Neuronal stem cell (in vitro differentiated cells): Measurements from ENCODE around the gene SEMA6B.

Source experiments
- DNase-seq: peaks from one replicate; pipeline ENCODE4 v3.0.0-alpha.2; 2013; ENCODE audit warnings: low spot score
- H2AFZ ChIP-seq: one replicate; pipeline ENCODE4 v1.6.1; 2013; ENCODE audit warnings: mild to moderate bottlenecking, low read length, inconsistent platforms
- H2AK5ac ChIP-seq: 2 replicates; pipeline ENCODE4 v1.6.1; 2013; ENCODE audit warnings: low read depth, mild to moderate bottlenecking, inconsistent platforms, low read length, moderate library complexity, mixed read lengths
- H2BK120ac ChIP-seq: 2 replicates; pipeline ENCODE4 v1.6.1; 2013; ENCODE audit warnings: low read depth, mild to moderate bottlenecking, inconsistent platforms, low read length, moderate library complexity, mixed read lengths
- H2BK12ac ChIP-seq: one replicate; pipeline ENCODE4 v1.6.1; 2013; ENCODE audit warnings: low read length, inconsistent platforms
- H2BK15ac ChIP-seq: 2 replicates; pipeline ENCODE4 v1.6.1; 2013; ENCODE audit warnings: mild to moderate bottlenecking, low read length, inconsistent platforms, mixed read lengths
- H2BK5ac ChIP-seq: one replicate; pipeline ENCODE4 v1.6.1; 2013; ENCODE audit warnings: inconsistent platforms, mild to moderate bottlenecking, low read length, moderate library complexity
- H3K14ac ChIP-seq: one replicate; pipeline ENCODE4 v1.6.1; 2013; ENCODE audit warnings: low read length, inconsistent platforms
- H3K18ac ChIP-seq: 2 replicates; pipeline ENCODE4 v1.6.1; 2013; ENCODE audit warnings: low read length, inconsistent platforms
- H3K23ac ChIP-seq: 2 replicates; pipeline ENCODE4 v1.6.1; 2013; ENCODE audit warnings: low read depth, mild to moderate bottlenecking, mixed read lengths, low read length, inconsistent platforms; ENCODE audit not compliant: poor library complexity
- H3K27ac ChIP-seq: replicated peaks from 3 replicates; pipeline ENCODE4 v1.5.1; 2013; ENCODE audit warnings: low read length, inconsistent platforms
- H3K27me3 ChIP-seq, 3 experiments: 2 replicates each; pipeline ENCODE4 v1.6.1; 2013; ENCODE audit warnings: low read length in 3 of 3, mild to moderate bottlenecking in 2 of 3, inconsistent platforms in 1 of 3, low read depth in 1 of 3, mixed read lengths in 1 of 3, moderate library complexity in 1 of 3; ENCODE audit not compliant: control insufficient read depth in 3 of 3, insufficient read depth in 3 of 3
- H3K36me3 ChIP-seq, 2 donors: replicated peaks in 1 of 2; 2 replicates each; pipeline ENCODE4 v1.6.1; 2013; ENCODE audit warnings: low read length in 2 of 2; ENCODE audit not compliant: control insufficient read depth in 2 of 2, insufficient read depth in 2 of 2
- H3K4ac ChIP-seq: 2 replicates; pipeline ENCODE4 v1.6.1; 2013; ENCODE audit warnings: inconsistent platforms, mild to moderate bottlenecking, low read length, moderate library complexity
- H3K4me1 ChIP-seq, 2 donors: 1 replicate in 1 of 2; 2 replicates in 1 of 2; pipeline ENCODE4 v1.6.1; 2013; ENCODE audit warnings: low read length in 2 of 2, low read depth in 1 of 2; ENCODE audit not compliant: control insufficient read depth in 2 of 2, insufficient read depth in 1 of 2
- H3K4me2 ChIP-seq: one replicate; pipeline ENCODE4 v1.6.1; 2013; ENCODE audit warnings: mild to moderate bottlenecking, low read length, inconsistent platforms; ENCODE audit not compliant: insufficient read depth, poor library complexity, severe bottlenecking
- H3K4me3 ChIP-seq, 2 donors: 2 replicates each; pipeline ENCODE4 v1.5.1; 2013; ENCODE audit warnings: low read length in 2 of 2, mild to moderate bottlenecking in 2 of 2, inconsistent platforms in 1 of 2, moderate library complexity in 1 of 2
- H3K79me1 ChIP-seq: one replicate; pipeline ENCODE4 v1.6.1; 2013; ENCODE audit warnings: low read depth, mild to moderate bottlenecking, inconsistent platforms, low read length, moderate library complexity
- H3K9ac ChIP-seq: one replicate; pipeline ENCODE4 v1.6.1; 2013; ENCODE audit warnings: mild to moderate bottlenecking, low read depth, low read length, inconsistent platforms; ENCODE audit not compliant: poor library complexity
- H3K9me3 ChIP-seq, 2 donors: replicated peaks in 1 of 2; 2 replicates each; pipeline versions ENCODE3 to v1.6.1; 2013; ENCODE audit warnings: low read length in 2 of 2, mild to moderate bottlenecking in 2 of 2, inconsistent platforms in 1 of 2, low read depth in 1 of 2, mixed read lengths in 1 of 2, moderate library complexity in 1 of 2; ENCODE audit not compliant: control insufficient read depth in 2 of 2, insufficient read depth in 1 of 2
- H4K8ac ChIP-seq: one replicate; pipeline ENCODE4 v1.6.1; 2013; ENCODE audit warnings: low read depth, mild to moderate bottlenecking, inconsistent platforms, low read length, moderate library complexity
- H4K91ac ChIP-seq: one replicate; pipeline ENCODE4 v1.6.1; 2013; ENCODE audit warnings: low read length, low read depth, mild to moderate bottlenecking, inconsistent platforms; ENCODE audit not compliant: poor library complexity
- WGBS, 2 donors: extraction: QIAGEN DNeasy Blood & Tissue Kit; methylation state at CpG; one replicate each; pipeline ENCODE4 v1.1.7; 2013; ENCODE audit warnings: missing lambda C conversion rate in 2 of 2, mixed read lengths in 1 of 2; ENCODE audit not compliant: insufficient read length in 2 of 2, insufficient replicate concordance in 1 of 2; ENCODE audit errors: extremely low coverage in 2 of 2; 5-methylcytosine and 5-hydroxymethylcytosine counted together

The SEMA6B gene

GRCh38 chr19:4604912-4605311 is 45.4 kb upstream of the SEMA6B start:
- H2AFZ ChIP-seq: no peak overlapping the region
- H3K27me3 ChIP-seq: no peaks in the 10 kb centered on the region
- no CpG with 5 or more reads among the region's 6 CpGs for WGBS, 2 donors

GRCh38 chr19:4602915-4603314 is 43.4 kb upstream of the SEMA6B start:
- Histone ChIP-seq H3K18ac (no peak overlapping the region), H3K79me1 (peaks cover 3% of the 10 kb centered on the region), H3K4me3 (no peak overlapping the region), H2BK120ac (no peak overlapping the region), H2AFZ (no peak overlapping the region), H3K36me3 (no peaks in the 10 kb centered on the region), H3K9me3 (peaks cover 0 to 2% of the 10 kb centered on the region in 2 donors), H3K27me3 (no peaks in the 10 kb centered on the region), H3K14ac (no peak overlapping the region), H2BK5ac (no peak overlapping the region), H4K8ac (no peak overlapping the region), H3K4me1 (peaks cover 5 to 12% of the 10 kb centered on the region in 2 donors), H2AK5ac (no peak overlapping the region), H4K91ac (no peak overlapping the region), H3K23ac (no peak overlapping the region), H2BK12ac (no peak overlapping the region), H2BK15ac (no peak overlapping the region), H3K9ac (no peak overlapping the region), H3K27ac (no peak overlapping the region), H3K4ac (no peak overlapping the region), H3K4me2 (no peak overlapping the region)
- WGBS, 2 donors: 100% methylated on average over 1 of the region's 1 CpG; no CpG with 5 or more reads in 1 of the 2 donors
- DNase-seq: no peak

More at GRCh38 chr19:4604912-4605311, 45.4 kb upstream of the SEMA6B start:
- Histone ChIP-seq H3K9me3 (no peaks in the 10 kb centered on the region), H3K79me1 (no peaks in the 10 kb centered on the region), H3K4me1 (peaks cover 3 to 5% of the 10 kb centered on the region in 2 donors), H2BK5ac (no peak overlapping the region), H3K18ac (no peak overlapping the region), H2BK15ac (no peak overlapping the region), H2AK5ac (peak overlapping the region; percentile 16), H3K23ac (no peak overlapping the region), H3K9ac (no peak overlapping the region), H4K91ac (no peak overlapping the region), H3K4ac (no peak overlapping the region), H3K14ac (no peak overlapping the region), H3K27ac (no peak overlapping the region), H3K36me3 (no peaks in the 10 kb centered on the region), H2BK12ac (no peak overlapping the region), H3K4me2 (no peak overlapping the region), H3K4me3 (no peak overlapping the region), H4K8ac (no peak overlapping the region), H2BK120ac (no peak overlapping the region)
- DNase-seq: no peak

GRCh38 chr19:4602173-4602788 is 42.8 kb upstream of the SEMA6B start:
- WGBS, 2 donors: 100% methylated on average over 2 to 5 of the region's 5 CpGs
- H4K8ac ChIP-seq: no peak overlapping the region

GRCh38 chr19:4600893-4601292 is 41.4 kb upstream of the SEMA6B start:
- WGBS, 2 donors: no CpG with 5 or more reads among the region's 5 CpGs
- peaks cover 0 to 2% of the 10 kb centered on the region in 2 donors for H3K9me3 ChIP-seq
- H2BK12ac ChIP-seq: no peak overlapping the region
- H4K91ac ChIP-seq: no peak overlapping the region
- no peak overlapping the region for H4K8ac ChIP-seq
- no peak overlapping the region for H3K18ac ChIP-seq
- peaks cover 3% of the 10 kb centered on the region for H3K79me1 ChIP-seq
- H3K4me3 ChIP-seq: no peak overlapping the region
- no peak overlapping the region for H3K4ac ChIP-seq
- no peak overlapping the region for H2AK5ac ChIP-seq
- no peaks in the 10 kb centered on the region for H3K36me3 ChIP-seq
- H3K27ac ChIP-seq: no peak overlapping the region
- H2BK120ac ChIP-seq: no peak overlapping the region
- H3K9ac ChIP-seq: no peak overlapping the region
- no peak overlapping the region for H2AFZ ChIP-seq
- no peak overlapping the region for H2BK5ac ChIP-seq
- H2BK15ac ChIP-seq: peak overlapping the region; percentile 1
- peaks cover 8 to 9% of the 10 kb centered on the region in 2 donors for H3K4me1 ChIP-seq
- H3K27me3 ChIP-seq: no peaks in the 10 kb centered on the region
- no peak overlapping the region for H3K4me2 ChIP-seq
- DNase-seq: no peak
- no peak overlapping the region for H3K14ac ChIP-seq
- H3K23ac ChIP-seq: no peak overlapping the region

More at GRCh38 chr19:4602173-4602788, 42.8 kb upstream of the SEMA6B start:
- Histone ChIP-seq H3K36me3 (no peaks in the 10 kb centered on the region), H3K27me3 (no peaks in the 10 kb centered on the region), H3K9me3 (peaks cover 0 to 2% of the 10 kb centered on the region in 2 donors), H3K23ac (no peak overlapping the region), H3K18ac (no peak overlapping the region), H3K9ac (peak overlapping the region; percentile 60), H2BK5ac (no peak overlapping the region), H4K91ac (no peak overlapping the region), H3K4ac (no peak overlapping the region), H2AK5ac (no peak overlapping the region), H2AFZ (no peak overlapping the region), H3K79me1 (peaks cover 3% of the 10 kb centered on the region), H2BK120ac (no peak overlapping the region), H2BK12ac (no peak overlapping the region), H3K4me2 (no peak overlapping the region), H3K27ac (no peak overlapping the region), H3K4me3 (no peak overlapping the region), H3K4me1 (peaks cover 6 to 12% of the 10 kb centered on the region in 2 donors), H3K14ac (no peak overlapping the region), H2BK15ac (no peak overlapping the region)
- DNase-seq: no peak
